ENCODE measurements around the gene APEH.
"Not testable (repeated sequence)": the region's sequence is repeated elsewhere in the genome, so short reads cannot be mapped to it uniquely, and the experiment has no call there.

The APEH gene

DNA sequence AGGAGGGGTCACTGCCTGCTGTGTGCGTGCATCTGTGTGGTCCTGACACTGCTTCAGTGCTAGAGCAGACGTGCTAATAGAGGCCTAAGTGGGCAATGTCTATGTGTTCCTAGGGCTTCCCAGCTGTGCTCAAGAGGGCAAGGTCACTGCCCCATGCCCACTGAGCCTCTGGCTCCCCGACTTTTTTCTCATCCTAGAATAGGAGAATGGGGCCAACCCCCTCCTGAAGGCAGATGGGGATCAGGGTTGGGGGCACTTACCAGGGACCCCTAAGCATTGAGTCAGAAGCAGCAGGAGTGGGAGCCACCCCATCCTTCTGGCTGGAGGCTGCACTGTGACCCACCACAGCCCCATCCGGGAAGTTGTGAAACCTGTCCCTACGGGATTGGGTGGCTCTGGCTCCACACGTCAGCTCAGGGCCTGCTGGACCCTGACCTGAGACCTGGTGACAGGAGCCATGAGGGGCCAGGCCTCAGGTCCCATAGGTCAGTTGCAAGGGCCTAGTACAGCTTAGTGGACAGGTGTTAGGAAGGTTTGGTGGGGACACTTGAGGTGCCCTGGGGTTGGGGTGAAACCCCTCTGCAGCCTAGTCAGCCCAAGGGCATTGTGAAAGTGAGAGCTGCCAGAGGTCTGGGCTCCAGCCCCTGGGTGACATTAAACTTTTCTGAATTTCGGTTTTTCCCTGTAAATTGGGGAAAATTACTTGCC lies 14.3 kb downstream of the APEH start:
- H3K9me3 ChIP-seq (ENCODE audit: control insufficient read depth in 2 of 2, low read length in 2 of 2); H3K36me3 ChIP-seq (ENCODE audit: control insufficient read depth in 2 of 2, insufficient read depth in 2 of 2, low read length in 2 of 2); H3K27me3 ChIP-seq (ENCODE audit: control insufficient read depth in 2 of 2, insufficient read depth in 2 of 2, low read length in 2 of 2): not testable (repeated sequence)
- H3K27ac ChIP-seq (ENCODE audit: low read depth in 2 of 2, low read length in 2 of 2) = peak overlapping the region; percentile 70 to 75
- peak overlapping the region; percentile 84 to 86 for H3K9ac ChIP-seq (ENCODE audit: low read depth in 1 of 2, low read length in 2 of 2)
- H3K4me3 ChIP-seq (ENCODE audit: low read length in 2 of 2) = peak overlapping the region; percentile 91 to 97
- peaks cover 11 to 20% of the 10 kb centered on the region in 2 donors for H3K4me1 ChIP-seq (ENCODE audit: control insufficient read depth in 2 of 2, insufficient read depth in 2 of 2, low read length in 2 of 2)

DNA sequence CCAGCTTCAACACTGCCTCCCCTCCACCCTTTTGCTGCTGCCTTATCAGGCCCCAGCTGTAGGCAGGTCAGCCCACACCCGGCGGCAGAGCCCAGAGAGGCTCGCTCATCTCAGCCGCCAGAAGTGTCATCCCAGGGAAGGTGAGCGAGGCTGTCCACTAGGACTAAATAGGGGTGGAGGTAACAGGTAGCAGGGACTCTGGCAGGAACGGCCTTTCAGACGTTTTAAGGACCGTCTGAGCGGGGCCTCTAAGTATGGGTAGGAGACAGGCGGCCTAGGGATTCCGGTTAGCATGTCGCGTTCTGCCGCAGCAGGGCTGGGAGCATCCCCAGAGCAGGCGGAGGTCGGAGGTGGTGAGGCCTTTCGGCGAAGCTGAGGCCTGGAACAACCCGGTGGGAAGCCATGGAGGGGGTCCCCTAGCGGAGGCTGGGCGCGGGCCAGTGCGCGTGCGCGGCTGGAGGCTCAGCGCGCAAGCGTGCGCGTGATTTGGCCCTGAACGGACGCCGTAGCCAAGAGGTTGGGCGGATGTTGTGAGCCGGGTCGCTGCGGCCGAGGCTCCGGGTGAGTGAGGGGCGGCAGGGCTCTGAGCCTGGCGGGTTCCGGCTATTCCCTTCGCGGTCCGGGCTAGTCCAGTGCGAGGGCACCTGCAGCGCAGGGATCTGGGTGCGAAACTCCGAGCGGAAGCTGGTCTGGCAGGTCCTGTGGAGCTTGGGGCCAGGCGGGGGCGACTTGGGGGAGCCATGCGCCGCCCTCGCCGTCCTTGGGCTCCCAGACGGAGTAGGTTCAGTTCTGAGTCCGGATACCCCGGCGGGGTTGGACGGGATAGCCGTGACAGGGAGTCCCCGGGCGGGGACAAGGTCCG lies 15.1 kb downstream of the APEH start, which contains the start of the genes MST1 and RNF123:
TSS of gene MST1 (minus strand) at position 429 of the 862 bp plus-strand sequence. CDS start 783 bp downstream, outside the sequence.
TSS of gene RNF123 (plus strand) at position 512 of the 862 bp plus-strand sequence. CDS start 1,609 bp downstream, outside the sequence.
- peaks cover 11 to 20% of the 10 kb centered on the region in 2 donors for H3K4me1 ChIP-seq (ENCODE audit: control insufficient read depth in 2 of 2, insufficient read depth in 2 of 2, low read length in 2 of 2)
- H3K9me3 ChIP-seq (ENCODE audit: control insufficient read depth in 2 of 2, low read length in 2 of 2) = no peaks in the 10 kb centered on the region
- H3K4me3 ChIP-seq (ENCODE audit: low read length in 2 of 2) = peak within 1 kb of the TSS; percentile 91 to 97
- H3K36me3 ChIP-seq (ENCODE audit: control insufficient read depth in 2 of 2, insufficient read depth in 2 of 2, low read length in 2 of 2) = peaks cover 0 to under 1% of the 10 kb centered on the region in 2 donors
- peak within 1 kb of the TSS; percentile 84 to 86 for H3K9ac ChIP-seq (ENCODE audit: low read depth in 1 of 2, low read length in 2 of 2)
- no peaks in the 10 kb centered on the region for H3K27me3 ChIP-seq (ENCODE audit: control insufficient read depth in 2 of 2, insufficient read depth in 2 of 2, low read length in 2 of 2)
- peak within 1 kb of the TSS; percentile 70 to 75 for H3K27ac ChIP-seq (ENCODE audit: low read depth in 2 of 2, low read length in 2 of 2)

DNA sequence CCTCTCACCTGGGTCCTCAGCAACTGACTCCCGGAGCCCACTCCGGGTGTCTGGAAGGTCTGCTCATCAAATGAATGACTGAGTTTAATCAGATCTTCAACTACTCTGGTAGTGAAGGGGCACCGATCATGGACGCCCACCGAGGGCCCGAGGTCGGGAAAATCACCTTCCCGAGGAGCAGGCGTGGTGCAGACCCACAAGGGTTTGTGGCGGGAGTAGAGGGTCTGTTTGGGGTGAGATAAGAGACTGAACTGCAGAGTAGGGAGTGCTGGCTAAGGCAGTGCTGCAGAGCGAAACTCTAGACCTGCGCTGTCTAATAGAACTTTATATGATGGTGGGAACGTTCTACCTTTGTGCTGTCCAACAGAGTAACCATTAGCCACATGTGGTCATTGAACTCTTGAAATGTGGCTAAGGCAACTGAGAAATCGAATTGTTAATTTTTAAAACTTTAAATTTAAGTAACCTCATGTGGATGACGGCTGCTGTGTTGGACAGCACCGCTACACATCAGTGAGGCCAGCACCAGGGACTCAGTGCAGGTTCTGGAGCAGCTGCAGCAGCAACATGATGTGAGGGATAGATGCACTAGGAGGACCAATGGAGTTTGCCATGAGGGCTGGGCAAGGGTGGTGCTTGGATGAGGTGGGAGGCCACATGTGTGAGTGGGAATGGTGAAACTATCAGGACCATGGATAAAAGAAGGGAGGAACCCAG lies 15.9 kb downstream of the APEH start:
- H3K27me3 ChIP-seq (ENCODE audit: control insufficient read depth in 2 of 2, insufficient read depth in 2 of 2, low read length in 2 of 2); H3K36me3 ChIP-seq (ENCODE audit: control insufficient read depth in 2 of 2, insufficient read depth in 2 of 2, low read length in 2 of 2); H3K9me3 ChIP-seq (ENCODE audit: control insufficient read depth in 2 of 2, low read length in 2 of 2): not testable (repeated sequence)
- Histone ChIP-seq H3K27ac (ENCODE audit: low read depth in 2 of 2, low read length in 2 of 2) (peak overlapping the region in 1 of 2 donors; percentile 75), H3K4me3 (ENCODE audit: low read length in 2 of 2) (peak overlapping the region; percentile 91 to 97), H3K4me1 (ENCODE audit: control insufficient read depth in 2 of 2, insufficient read depth in 2 of 2, low read length in 2 of 2) (peaks cover 11 to 20% of the 10 kb centered on the region in 2 donors), H3K9ac (ENCODE audit: low read depth in 1 of 2, low read length in 2 of 2) (peak overlapping the region; percentile 80 to 86)

DNA sequence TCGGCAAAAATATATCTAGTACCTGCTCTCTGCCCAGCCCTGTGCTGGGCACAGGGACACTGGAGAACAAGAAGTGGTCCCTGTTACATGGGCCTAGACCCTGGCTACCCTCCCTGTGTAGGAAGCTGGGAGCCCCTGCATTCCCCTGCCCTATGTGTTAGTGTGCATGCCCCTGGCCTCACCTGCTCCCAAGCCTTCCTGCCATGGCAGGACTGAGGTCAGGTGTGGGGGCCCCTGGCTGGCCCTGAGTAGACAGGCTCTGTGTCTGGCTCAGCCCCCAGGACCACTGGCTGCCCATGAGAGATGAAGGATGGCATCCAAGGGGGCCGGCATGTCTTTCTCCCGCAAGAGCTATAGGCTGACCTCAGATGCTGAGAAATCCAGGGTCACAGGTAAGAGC lies 16.7 kb downstream of the APEH start:
- not testable (repeated sequence) for H3K4me3 ChIP-seq (ENCODE audit: low read length in 2 of 2); H3K27ac ChIP-seq (ENCODE audit: low read depth in 2 of 2, low read length in 2 of 2); H3K9me3 ChIP-seq (ENCODE audit: control insufficient read depth in 2 of 2, low read length in 2 of 2); H3K9ac ChIP-seq (ENCODE audit: low read depth in 1 of 2, low read length in 2 of 2); H3K36me3 ChIP-seq (ENCODE audit: control insufficient read depth in 2 of 2, insufficient read depth in 2 of 2, low read length in 2 of 2); H3K27me3 ChIP-seq (ENCODE audit: control insufficient read depth in 2 of 2, insufficient read depth in 2 of 2, low read length in 2 of 2)
- peaks cover 11 to 20% of the 10 kb centered on the region in 2 donors for H3K4me1 ChIP-seq (ENCODE audit: control insufficient read depth in 2 of 2, insufficient read depth in 2 of 2, low read length in 2 of 2)

DNA sequence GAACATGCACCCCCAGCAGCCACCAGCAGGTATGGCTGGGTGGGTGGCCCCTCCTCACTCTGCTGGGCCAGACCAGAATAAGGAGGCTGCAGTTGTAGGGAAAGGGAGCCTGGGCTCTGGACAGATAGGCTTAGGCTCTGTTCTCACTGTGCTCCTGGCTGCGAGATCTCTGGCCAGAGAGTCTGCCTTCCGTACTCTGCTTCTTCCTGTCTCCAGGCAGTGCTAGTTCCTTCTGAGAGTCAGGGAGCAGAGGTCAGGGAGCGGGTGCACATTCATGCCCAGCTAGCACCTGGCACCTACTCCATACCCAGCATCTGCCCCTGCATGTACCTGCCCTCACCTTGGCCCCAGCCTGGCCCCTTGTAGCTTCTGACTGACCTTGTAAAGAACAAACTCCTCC lies 17.3 kb downstream of the APEH start:
- not testable (repeated sequence) for H3K27me3 ChIP-seq (ENCODE audit: control insufficient read depth in 2 of 2, insufficient read depth in 2 of 2, low read length in 2 of 2); H3K36me3 ChIP-seq (ENCODE audit: control insufficient read depth in 2 of 2, insufficient read depth in 2 of 2, low read length in 2 of 2); H3K9me3 ChIP-seq (ENCODE audit: control insufficient read depth in 2 of 2, low read length in 2 of 2); H3K27ac ChIP-seq (ENCODE audit: low read depth in 2 of 2, low read length in 2 of 2)
- H3K4me3 ChIP-seq (ENCODE audit: low read length in 2 of 2) = peak overlapping the region; percentile 1 to 33
- peaks cover 11 to 20% of the 10 kb centered on the region in 2 donors for H3K4me1 ChIP-seq (ENCODE audit: control insufficient read depth in 2 of 2, insufficient read depth in 2 of 2, low read length in 2 of 2)
- peak overlapping the region in 1 of 2 donors; percentile 56 for H3K9ac ChIP-seq (ENCODE audit: low read depth in 1 of 2, low read length in 2 of 2)

DNA sequence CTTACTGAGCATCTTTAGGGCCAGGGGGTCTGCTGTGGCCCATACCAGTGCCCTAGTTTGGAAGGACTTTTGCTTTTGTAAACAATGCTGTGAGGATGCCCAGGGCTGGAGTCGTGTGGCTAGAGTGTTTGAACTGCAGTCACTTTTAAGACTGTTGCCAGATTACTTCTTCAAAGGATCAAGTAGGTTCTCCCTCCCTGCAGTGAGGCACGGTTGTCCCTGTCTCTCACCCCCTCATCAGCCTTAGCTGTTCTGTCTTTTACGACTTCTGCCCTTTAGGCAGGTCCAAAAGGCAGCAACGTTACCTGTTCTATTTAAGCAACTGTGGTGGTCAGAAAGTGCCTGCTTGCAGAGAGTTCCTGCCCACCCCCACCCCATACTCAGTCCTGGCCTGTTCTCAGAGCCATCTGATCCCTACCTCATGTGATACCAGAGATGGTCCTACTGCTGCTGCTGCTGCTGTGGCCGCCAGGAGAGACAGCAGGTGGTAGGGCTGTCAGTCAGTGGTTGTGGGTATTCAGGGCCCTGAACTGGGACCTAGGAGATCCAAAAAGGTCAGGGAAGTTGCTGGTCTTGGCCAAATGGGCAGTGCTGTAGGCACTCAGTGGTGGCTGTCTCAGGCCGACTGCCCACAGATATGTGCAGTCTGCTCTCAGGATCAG lies 20.4 kb downstream of the APEH start:
- H3K27me3 ChIP-seq (ENCODE audit: control insufficient read depth in 2 of 2, insufficient read depth in 2 of 2, low read length in 2 of 2); H3K27ac ChIP-seq (ENCODE audit: low read depth in 2 of 2, low read length in 2 of 2); H3K9me3 ChIP-seq (ENCODE audit: control insufficient read depth in 2 of 2, low read length in 2 of 2); H3K4me3 ChIP-seq (ENCODE audit: low read length in 2 of 2); H3K9ac ChIP-seq (ENCODE audit: low read depth in 1 of 2, low read length in 2 of 2): not testable (repeated sequence)
- Histone ChIP-seq H3K4me1 (ENCODE audit: control insufficient read depth in 2 of 2, insufficient read depth in 2 of 2, low read length in 2 of 2) (peaks cover 3 to 12% of the 10 kb centered on the region in 2 donors), H3K36me3 (ENCODE audit: control insufficient read depth in 2 of 2, insufficient read depth in 2 of 2, low read length in 2 of 2) (peaks cover 5 to 22% of the 10 kb centered on the region in 2 donors)

DNA sequence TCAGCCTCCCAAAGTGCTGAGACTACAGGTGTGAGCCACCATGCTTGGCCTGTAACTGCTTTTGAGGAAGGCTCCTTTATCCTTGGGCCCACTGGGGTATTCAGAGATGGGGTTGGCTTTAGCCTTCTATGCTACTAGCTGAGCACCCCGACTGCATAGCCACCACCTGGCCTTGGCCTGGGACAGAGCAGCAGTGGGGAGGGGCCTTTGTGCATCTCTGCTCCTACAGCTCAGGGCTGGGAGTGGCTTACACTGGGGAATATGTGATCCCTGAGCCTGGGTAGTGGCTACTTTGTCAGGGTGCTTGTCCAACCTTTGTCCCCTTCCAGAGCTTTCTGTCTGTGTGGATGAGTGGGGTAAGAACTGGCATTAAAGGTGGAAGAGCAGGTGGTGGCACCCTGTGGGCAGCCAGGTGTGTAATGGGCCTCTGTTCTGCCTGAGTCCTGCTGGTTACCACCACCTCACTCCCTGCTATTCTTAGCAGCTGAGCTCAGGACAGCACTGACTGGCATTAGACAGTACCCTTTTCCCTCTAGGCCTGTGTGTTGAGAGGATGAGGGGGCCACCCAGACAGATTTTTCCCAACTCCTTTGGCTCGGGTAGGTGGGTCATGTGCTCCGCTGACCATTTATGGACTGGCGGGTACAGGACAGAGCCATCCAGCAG lies 21.3 kb downstream of the APEH start:
- peaks cover 8 to 31% of the 10 kb centered on the region in 2 donors for H3K36me3 ChIP-seq (ENCODE audit: control insufficient read depth in 2 of 2, insufficient read depth in 2 of 2, low read length in 2 of 2)
- not testable (repeated sequence) for H3K4me3 ChIP-seq (ENCODE audit: low read length in 2 of 2); H3K9me3 ChIP-seq (ENCODE audit: control insufficient read depth in 2 of 2, low read length in 2 of 2); H3K4me1 ChIP-seq (ENCODE audit: control insufficient read depth in 2 of 2, insufficient read depth in 2 of 2, low read length in 2 of 2); H3K9ac ChIP-seq (ENCODE audit: low read depth in 1 of 2, low read length in 2 of 2); H3K27me3 ChIP-seq (ENCODE audit: control insufficient read depth in 2 of 2, insufficient read depth in 2 of 2, low read length in 2 of 2); H3K27ac ChIP-seq (ENCODE audit: low read depth in 2 of 2, low read length in 2 of 2)

DNA sequence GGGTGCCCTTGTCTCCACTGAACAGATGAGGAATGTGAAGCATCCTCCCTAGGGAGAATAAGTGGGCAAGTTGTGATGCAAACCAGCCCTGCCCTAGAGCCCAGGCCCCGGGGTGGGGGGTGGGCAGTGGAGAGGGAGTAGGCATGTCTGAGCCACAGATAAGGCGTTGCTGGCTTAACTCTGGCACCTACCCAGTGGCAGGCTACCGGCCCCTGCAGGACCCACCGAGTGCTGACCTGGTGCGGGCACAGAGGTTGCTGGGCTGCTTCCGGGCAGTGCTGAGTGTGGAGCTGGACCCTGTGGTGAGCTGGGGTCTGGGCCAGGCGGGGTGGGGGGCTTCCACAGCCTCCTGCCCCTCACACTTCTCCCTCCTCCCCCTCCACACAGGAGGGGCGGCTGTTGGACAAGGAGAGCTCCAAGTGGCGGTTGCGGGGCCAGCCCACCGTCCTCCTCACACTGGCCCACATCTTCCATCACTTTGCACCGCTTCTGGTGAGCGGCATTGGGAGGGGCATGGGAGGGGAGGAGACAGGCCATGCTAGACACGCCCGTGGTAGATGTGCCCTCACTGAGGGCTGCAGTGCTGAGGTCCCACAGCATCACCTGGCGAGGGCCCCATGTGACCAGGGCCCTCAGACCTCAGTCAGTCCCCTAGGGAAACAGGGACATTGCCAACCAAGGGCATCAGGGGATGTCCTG lies 25.3 kb downstream of the APEH start:
- peaks cover 8 to 49% of the 10 kb centered on the region in 2 donors for H3K36me3 ChIP-seq (ENCODE audit: control insufficient read depth in 2 of 2, insufficient read depth in 2 of 2, low read length in 2 of 2)
- H3K9ac ChIP-seq (ENCODE audit: low read depth in 1 of 2, low read length in 2 of 2) = no peak overlapping the region
- no peaks in the 10 kb centered on the region for H3K27me3 ChIP-seq (ENCODE audit: control insufficient read depth in 2 of 2, insufficient read depth in 2 of 2, low read length in 2 of 2)
- H3K4me3 ChIP-seq (ENCODE audit: low read length in 2 of 2) = no peak overlapping the region
- H3K9me3 ChIP-seq (ENCODE audit: control insufficient read depth in 2 of 2, low read length in 2 of 2) = no peaks in the 10 kb centered on the region
- H3K27ac ChIP-seq (ENCODE audit: low read depth in 2 of 2, low read length in 2 of 2) = no peak overlapping the region
- H3K4me1 ChIP-seq (ENCODE audit: control insufficient read depth in 2 of 2, insufficient read depth in 2 of 2, low read length in 2 of 2) = no peaks in the 10 kb centered on the region

DNA sequence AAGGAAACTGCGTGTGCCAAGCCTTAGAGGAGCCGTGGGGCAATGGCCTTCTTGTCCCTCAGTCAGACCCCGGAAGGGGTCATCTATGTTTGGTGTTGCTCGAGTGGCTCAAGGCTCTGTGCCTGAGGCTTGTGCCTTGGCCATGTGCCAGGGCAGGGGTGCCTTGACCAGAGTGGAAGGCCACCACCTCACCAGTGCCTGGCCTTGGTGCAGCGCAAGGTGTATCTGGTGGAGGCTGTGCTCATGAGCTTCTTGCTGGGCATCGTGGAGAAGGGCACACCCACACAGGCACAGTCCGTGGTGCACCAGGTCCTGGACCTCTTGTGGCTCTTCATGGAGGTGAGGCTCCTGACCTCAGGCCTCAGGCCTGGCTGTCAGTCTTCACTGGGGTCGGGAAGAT lies 25.9 kb downstream of the APEH start:
- Histone ChIP-seq H3K4me3 (ENCODE audit: low read length in 2 of 2) (no peak overlapping the region), H3K9ac (ENCODE audit: low read depth in 1 of 2, low read length in 2 of 2) (no peak overlapping the region), H3K36me3 (ENCODE audit: control insufficient read depth in 2 of 2, insufficient read depth in 2 of 2, low read length in 2 of 2) (peaks cover 8 to 49% of the 10 kb centered on the region in 2 donors), H3K9me3 (ENCODE audit: control insufficient read depth in 2 of 2, low read length in 2 of 2) (no peaks in the 10 kb centered on the region), H3K27ac (ENCODE audit: low read depth in 2 of 2, low read length in 2 of 2) (no peak overlapping the region), H3K27me3 (ENCODE audit: control insufficient read depth in 2 of 2, insufficient read depth in 2 of 2, low read length in 2 of 2) (no peaks in the 10 kb centered on the region), H3K4me1 (ENCODE audit: control insufficient read depth in 2 of 2, insufficient read depth in 2 of 2, low read length in 2 of 2) (no peaks in the 10 kb centered on the region)
